Measurements from ENCODE around the gene ISCU.

Gene ISCU

DNA sequence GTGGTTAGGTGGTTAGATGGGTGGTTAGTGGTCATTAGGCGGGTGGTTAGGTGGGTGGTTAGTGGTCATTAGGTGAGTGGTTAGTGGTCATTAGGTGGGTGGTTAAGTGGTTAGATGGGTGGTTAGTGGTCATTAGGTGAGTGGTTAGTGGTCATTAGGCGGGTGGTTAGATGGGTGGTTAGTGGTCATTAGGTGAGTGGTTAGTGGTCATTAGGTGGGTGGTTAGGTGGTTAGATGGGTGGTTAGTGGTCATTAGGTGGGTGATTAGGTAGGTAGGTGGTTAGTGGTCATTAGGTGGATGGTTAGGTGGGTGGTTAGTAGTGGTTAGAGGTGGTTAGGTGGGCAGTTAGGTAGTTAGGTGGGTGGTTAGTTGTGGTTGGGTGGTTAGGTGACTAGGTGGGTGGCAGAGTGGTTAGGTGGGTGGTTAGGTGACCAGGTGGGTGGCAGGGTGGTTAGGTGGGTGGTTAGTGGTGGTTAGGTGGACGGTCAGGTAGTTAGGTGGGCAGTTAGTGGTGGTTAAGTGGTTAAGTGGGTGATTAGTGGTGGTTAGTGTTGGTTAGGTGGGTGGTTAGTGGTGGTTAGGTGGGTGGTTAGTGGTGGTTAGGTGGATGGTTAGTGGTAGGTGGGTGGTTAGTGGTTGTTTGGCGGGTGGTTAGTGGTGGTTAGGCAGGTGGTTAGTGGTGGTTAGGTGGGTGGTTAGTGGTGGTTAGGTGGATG is 43.5 kb downstream of the ISCU start:
- no peak for DNase-seq

- DNase-seq: no peak
These were observed 44.1 kb downstream of the ISCU start for GRCh38 chr12:108606492-108606891.

DNA sequence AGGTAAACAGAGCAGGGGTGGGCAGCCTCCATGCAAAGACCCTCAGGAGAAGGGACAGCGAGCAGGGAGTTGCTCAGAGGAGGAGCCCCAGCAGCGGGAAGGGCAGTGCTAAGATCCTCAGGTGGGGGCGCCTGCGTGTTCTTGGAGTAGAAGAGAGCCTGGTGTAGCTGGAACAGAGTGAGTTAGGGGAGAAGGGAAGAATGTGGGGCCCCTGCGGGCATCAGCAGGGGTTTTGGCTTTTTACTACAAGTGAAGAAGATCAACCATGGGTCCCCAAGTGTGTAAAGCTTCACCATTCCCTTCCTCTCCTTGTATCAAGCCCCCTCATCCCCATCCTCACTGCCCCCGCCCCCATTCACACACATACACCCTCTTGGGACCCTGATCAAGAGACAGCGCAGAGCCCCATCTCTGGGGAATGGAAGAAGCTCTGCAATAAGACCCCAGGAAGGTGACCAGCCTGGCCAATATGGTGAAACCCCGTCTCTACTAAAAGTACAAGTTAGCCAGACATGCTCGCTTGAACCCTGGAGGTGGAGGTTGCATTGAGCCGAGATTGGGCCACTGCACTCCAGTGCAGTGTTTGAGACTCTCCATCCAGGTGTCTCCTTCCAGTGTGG is 45.7 kb downstream of the ISCU start:
- DNase-seq: no peak

- no peak for DNase-seq
These were observed 46.2 kb downstream of the ISCU start for GRCh38 chr12:108608616-108609015.

DNA sequence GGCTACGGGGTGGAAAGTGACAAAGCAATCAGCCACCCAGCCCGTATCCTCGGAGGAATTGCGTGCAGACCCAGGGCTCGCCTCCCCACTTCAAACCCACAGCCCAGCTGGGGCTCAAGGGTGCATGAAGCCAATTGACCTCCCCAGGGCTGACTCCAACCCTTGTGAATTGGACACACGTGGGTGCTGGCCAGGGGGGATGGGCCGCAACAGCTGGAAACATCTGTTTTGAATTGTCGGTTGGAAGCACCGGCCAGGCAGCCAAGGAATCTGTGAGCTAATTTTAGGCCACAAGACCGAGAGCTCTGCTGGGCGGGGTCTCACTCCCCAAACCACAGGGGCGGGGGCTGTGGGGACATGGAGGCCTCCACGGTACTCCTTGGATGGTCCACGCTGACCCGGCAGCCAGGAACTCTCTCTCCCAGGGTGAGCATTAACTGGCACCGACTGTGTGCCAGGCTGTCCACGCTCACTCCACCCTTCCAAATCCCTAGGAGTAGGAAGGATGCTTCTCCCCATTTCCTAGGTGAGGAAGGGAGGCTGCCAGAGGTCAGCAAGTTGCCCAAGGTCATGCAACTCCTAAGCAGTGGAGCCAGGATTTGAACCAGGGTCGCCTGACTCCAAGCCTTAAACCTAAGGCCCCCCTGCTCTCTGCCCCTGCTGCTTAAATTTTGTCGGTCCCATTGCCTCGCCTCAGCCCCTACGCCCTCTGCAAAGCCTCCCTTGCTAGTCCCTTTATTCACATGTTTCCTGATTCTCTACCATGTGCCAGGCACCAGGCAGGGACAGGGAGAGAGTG is 47.3 kb downstream of the ISCU start:
- no peak for DNase-seq

GRCh38 chr12:108610336-108610815 is 48.0 kb downstream of the ISCU start:
- DNase-seq: no peak

- no peak for DNase-seq
These were observed 48.6 kb downstream of the ISCU start for GRCh38 chr12:108610856-108611605.

GRCh38 chr12:108611884-108612415 is 49.6 kb downstream of the ISCU start:
- no peak for DNase-seq

DNA sequence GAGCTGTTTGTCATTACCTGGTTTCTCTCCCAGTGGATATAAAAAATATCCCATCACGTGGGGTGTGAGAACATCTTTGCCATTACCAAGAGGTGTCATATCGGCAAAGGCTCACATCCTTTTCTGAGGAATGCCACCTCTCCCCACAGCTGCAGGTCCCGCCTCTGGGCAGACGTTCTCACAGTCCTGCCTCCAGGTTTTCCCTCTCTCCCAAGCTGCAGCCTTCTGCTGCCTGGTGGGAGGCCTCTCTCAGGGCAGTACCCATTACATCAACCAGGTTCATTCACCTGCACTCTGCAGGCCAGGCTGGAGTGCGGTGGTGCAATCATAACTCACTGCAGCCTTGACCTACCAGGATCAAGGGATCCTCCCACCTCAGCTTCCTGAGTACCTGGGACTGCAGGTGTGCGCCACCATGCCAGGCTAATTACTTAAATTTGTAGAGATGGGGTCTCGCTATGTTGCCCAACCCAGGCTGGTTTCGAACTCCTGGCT is 50.4 kb downstream of the ISCU start:
- no peak for DNase-seq

- no peak for DNase-seq
These were observed 51.2 kb downstream of the ISCU start for GRCh38 chr12:108613548-108613947.

DNA sequence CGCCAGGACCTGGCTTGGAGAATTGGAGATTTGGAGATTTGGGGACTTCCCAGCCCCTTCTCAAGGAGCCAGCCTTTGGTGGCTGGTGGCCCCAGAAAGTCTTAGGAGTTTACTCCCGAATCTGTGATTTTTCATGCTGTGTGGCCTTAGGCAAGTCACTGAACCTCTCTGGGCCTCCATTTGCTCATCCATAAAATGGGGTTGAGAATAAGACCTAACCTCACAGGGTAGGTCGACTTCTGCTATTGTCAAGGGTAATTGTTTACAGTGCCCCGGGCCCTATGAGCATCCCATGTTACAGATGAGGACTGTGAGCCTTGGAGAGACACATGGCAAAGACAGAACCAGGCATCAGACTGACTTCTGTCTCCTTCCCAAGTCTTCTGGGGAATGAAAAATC is 51.6 kb downstream of the ISCU start:
- DNase-seq: no peak

DNA sequence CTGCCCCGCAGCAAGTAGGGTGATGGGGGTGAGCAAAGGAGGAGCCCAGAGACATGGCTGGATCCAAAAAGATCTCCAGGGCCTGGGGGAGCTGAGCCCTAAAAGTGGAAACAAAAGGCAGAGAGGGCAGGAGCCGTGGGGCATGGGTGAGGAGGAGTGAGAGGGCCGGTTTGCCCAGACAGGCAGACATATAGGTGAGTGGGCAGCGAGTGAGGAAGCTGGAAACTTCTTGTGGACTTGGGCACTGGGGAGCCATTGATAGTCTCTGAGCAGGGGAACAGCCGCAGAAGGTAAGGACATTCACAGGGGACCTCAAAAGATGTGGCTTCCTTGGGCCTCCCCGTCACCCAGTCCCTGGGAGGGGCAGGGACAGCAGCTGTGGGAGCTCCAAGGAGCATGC is 52.2 kb downstream of the ISCU start:
- DNase-seq: no peak

DNA sequence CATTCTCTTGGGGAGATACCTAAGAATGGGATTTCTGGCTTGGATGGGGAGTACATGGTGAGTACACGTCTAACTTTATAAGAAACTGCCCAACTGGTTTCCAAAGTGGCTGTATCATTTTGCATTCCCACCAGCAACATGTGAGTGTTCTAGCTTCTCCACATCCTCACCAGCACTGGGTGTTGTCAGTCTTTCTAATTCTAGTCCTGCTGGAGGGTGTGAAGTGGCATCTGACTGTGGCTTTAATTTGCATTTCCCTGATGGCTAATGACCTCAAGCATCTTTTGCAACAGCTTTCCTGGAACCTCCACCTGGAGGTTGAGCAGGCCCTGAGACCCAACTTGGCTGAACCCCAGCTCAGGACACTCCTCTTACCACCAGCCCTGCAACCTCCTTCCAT is 53.5 kb downstream of the ISCU start:
- no peak for DNase-seq

- DNase-seq: no peak
These were observed 54.0 kb downstream of the ISCU start for GRCh38 chr12:108616359-108616758.

DNA sequence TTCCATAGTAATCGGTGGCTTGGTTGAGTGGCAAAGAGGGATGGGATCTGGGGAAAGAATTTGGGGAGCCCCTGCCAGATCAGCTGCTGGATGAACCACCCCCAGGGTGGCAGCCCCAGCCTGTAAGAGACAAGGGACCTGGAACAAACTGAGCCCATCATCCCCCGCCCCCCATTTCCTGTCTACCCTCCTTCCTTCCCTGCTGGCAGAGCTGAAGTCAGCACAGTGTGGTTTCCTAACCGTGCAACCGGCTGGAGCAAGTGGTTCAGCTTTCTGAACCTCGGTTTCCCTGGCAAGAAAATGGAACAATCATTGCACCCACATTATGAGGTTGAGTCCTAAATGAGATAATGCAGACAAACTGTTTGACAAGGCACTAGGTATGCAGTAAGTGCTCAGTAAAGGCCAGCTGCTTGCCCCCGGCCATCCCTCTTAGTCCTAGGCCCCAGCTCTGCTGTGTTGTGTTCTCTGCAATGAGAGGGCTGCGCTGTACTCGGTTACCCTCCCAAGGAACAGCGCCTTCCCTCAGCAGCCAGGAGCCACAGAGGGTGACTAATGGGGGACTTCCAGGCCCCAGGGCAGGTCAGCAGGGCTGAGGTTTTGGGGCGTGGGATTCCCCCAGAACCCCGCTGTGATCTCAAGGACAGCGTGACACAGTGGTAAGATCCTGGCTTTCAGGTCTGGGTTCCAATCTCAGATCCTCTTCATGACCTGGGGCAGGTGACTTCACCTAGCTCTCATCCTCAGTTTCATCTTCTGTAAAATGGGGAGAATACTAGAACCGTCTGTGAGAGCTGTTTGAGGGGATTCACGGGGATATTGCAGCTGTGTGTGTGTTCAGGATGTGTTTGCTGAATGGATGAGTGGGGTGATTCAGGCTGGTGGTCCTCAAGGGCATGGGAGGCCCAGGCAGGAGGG is 54.8 kb downstream of the ISCU start:
- no peak for DNase-seq

- DNase-seq: peak; percentile 73
These were observed 55.9 kb downstream of the ISCU start for GRCh38 chr12:108618079-108618952.

DNA sequence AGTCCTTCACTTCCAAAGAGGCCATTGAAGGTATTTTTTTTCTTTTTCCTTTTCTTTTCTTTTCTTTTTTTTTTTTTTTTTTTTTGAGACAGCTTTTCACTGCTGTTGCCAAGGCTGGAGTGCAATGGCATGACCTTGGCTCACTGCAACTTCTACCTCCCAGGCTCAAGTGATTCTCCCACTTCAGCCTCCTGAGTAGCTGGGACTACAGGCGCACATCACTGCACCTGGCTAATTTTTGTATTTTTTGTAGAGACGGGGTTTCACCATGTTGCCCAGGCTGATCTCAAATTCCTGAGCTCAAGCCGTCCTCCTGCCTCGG is 56.5 kb downstream of the ISCU start:
- peak; percentile 38 for DNase-seq
